Measurements from ENCODE around the gene INTS7. TPM values are rescaled to one million over a fixed set of nuclear protein-coding genes. Genes with fewer than 3 reads are reported as not detected.

Gene INTS7
- total RNA-seq, 1 donor from 2014 or later: 8.9 TPM

DNA sequence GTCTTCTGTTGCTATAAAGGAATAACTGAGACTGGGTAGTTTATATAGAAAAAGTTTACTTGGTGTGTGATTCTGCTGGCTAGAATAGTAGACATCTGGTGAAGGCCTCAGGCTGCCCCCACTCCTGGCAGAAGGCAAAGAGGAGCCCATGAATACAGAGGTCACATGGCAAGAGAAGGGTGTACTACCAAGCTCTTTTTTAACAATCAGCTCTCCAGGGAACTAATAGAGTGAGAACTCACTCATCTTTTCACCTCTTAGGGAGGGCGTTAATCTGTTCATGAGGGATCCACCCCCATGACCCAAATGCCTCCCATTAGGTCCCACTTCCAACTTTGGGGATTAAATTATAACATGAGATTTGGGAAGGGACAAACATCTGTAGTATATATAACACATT lies 9.5 kb upstream of the INTS7 start:
- TF ChIP-seq, protein P1, sequence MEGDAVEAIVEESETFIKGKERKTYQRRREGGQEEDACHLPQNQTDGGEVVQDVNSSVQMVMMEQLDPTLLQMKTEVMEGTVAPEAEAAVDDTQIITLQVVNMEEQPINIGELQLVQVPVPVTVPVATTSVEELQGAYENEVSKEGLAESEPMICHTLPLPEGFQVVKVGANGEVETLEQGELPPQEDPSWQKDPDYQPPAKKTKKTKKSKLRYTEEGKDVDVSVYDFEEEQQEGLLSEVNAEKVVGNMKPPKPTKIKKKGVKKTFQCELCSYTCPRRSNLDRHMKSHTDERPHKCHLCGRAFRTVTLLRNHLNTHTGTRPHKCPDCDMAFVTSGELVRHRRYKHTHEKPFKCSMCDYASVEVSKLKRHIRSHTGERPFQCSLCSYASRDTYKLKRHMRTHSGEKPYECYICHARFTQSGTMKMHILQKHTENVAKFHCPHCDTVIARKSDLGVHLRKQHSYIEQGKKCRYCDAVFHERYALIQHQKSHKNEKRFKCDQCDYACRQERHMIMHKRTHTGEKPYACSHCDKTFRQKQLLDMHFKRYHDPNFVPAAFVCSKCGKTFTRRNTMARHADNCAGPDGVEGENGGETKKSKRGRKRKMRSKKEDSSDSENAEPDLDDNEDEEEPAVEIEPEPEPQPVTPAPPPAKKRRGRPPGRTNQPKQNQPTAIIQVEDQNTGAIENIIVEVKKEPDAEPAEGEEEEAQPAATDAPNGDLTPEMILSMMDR (IDR thresholded peaks at IDR 0.05; ENCODE audit: unreplicated experiment): no peak
- no peak overlapping the region for H3K27ac Mint-ChIP-seq (ENCODE audit: unreplicated experiment)
- DNase-seq (ENCODE audit: low spot score): no peak
- no peaks in the 10 kb centered on the region for H3K4me1 Mint-ChIP-seq (ENCODE audit: unreplicated experiment)
- no peaks in the 10 kb centered on the region for H3K36me3 Mint-ChIP-seq (ENCODE audit: low read depth, unreplicated experiment)
- no peaks in the 10 kb centered on the region for H3K9me3 Mint-ChIP-seq (ENCODE audit: unreplicated experiment)
- H3K4me3 Mint-ChIP-seq (ENCODE audit: unreplicated experiment): no peak overlapping the region
- H3K27me3 Mint-ChIP-seq (ENCODE audit: unreplicated experiment): no peaks in the 10 kb centered on the region

DNA sequence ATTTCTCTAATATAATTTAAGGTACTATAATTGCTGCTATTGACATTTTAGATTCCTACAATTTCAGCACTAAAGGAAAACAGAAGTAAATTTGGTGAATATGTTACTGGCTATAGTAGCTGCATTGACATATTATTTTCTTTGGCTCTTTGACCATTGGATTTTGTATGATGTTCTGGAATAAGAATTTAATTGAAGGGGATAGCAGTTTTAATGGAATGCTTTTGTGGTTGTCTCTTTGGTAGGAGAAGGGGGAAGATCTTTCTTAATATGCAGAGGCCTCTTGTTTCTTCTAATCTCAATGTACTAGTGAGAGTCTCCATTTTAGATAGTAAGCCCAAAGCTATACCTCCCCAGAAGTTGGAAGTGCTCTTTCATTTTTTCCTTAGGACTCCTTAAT lies 7.1 kb upstream of the INTS7 start:
- no peak overlapping the region for H3K27ac Mint-ChIP-seq (ENCODE audit: unreplicated experiment)
- H3K27me3 Mint-ChIP-seq (ENCODE audit: unreplicated experiment): no peaks in the 10 kb centered on the region
- no peaks in the 10 kb centered on the region for H3K4me1 Mint-ChIP-seq (ENCODE audit: unreplicated experiment)
- H3K36me3 Mint-ChIP-seq (ENCODE audit: low read depth, unreplicated experiment): no peaks in the 10 kb centered on the region
- TF ChIP-seq, protein P1 (IDR thresholded peaks at IDR 0.05; ENCODE audit: unreplicated experiment): no peak
- H3K4me3 Mint-ChIP-seq (ENCODE audit: unreplicated experiment): no peak overlapping the region
- no peak for DNase-seq (ENCODE audit: low spot score)
- H3K9me3 Mint-ChIP-seq (ENCODE audit: unreplicated experiment): no peaks in the 10 kb centered on the region

- Mint-ChIP-seq H3K9me3 (ENCODE audit: unreplicated experiment) (no peaks in the 10 kb centered on the region), H3K4me1 (ENCODE audit: unreplicated experiment) (peaks cover 5% of the 10 kb centered on the region), H3K36me3 (ENCODE audit: low read depth, unreplicated experiment) (no peaks in the 10 kb centered on the region), H3K4me3 (ENCODE audit: unreplicated experiment) (no peak overlapping the region), H3K27ac (ENCODE audit: unreplicated experiment) (no peak overlapping the region), H3K27me3 (ENCODE audit: unreplicated experiment) (peaks cover under 1% of the 10 kb centered on the region)
- no peak for DNase-seq (ENCODE audit: low spot score)
- TF ChIP-seq, protein P1 (IDR thresholded peaks at IDR 0.05; ENCODE audit: unreplicated experiment): no peak
Measured at GRCh38 chr1:212040629-212041412, 5.5 kb upstream of the INTS7 start.

DNA sequence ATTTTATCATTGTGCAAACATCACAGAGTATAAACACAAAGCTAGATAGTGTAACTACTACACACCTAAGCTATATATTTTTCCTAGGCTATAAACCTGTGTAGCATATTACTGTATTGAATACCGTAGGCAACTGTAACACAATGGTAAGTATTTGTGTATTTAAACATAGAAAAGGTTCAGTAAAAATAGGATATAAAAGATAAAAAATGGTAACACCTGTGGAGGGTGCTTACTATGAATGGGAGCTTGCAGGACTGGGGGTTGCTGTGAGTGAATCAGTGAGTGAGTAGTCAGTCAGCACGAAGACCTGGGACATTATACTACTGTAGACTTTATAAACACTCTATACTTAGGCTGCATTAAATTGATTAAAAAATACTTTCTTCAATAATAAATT lies 4.3 kb upstream of the INTS7 start:
- no peaks in the 10 kb centered on the region for H3K36me3 Mint-ChIP-seq (ENCODE audit: low read depth, unreplicated experiment)
- no peak for DNase-seq (ENCODE audit: low spot score)
- H3K27ac Mint-ChIP-seq (ENCODE audit: unreplicated experiment): no peak overlapping the region
- H3K4me3 Mint-ChIP-seq (ENCODE audit: unreplicated experiment): no peak overlapping the region
- H3K4me1 Mint-ChIP-seq (ENCODE audit: unreplicated experiment): peaks cover 5% of the 10 kb centered on the region
- H3K27me3 Mint-ChIP-seq (ENCODE audit: unreplicated experiment): peaks cover 2% of the 10 kb centered on the region
- TF ChIP-seq, protein P1 (IDR thresholded peaks at IDR 0.05; ENCODE audit: unreplicated experiment): no peak
- no peaks in the 10 kb centered on the region for H3K9me3 Mint-ChIP-seq (ENCODE audit: unreplicated experiment)

DNA sequence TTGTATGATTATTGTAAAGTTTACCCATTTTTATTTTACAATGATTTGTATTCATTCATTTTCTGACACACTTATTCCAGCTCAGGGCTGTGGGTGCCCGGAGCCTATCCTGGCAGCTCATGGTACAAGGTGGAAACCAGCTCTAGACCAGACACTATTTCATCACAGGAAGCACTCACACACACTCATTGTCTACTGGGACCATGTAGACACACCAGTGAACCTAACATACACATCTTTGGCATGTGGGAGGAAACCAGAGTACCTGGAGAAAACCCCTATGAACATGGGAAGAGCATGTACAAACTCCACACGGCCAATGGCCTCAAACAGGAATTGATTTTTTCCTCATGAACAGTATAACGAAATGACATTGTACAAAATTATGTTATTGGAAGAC lies 2.5 kb upstream of the INTS7 start:
- H3K4me3 Mint-ChIP-seq (ENCODE audit: unreplicated experiment): no peak overlapping the region
- peaks cover 2% of the 10 kb centered on the region for H3K27me3 Mint-ChIP-seq (ENCODE audit: unreplicated experiment)
- peaks cover 9% of the 10 kb centered on the region for H3K4me1 Mint-ChIP-seq (ENCODE audit: unreplicated experiment)
- TF ChIP-seq, protein P1 (IDR thresholded peaks at IDR 0.05; ENCODE audit: unreplicated experiment): no peak
- H3K36me3 Mint-ChIP-seq (ENCODE audit: low read depth, unreplicated experiment): no peaks in the 10 kb centered on the region
- DNase-seq (ENCODE audit: low spot score): no peak
- H3K9me3 Mint-ChIP-seq (ENCODE audit: unreplicated experiment): no peaks in the 10 kb centered on the region
- H3K27ac Mint-ChIP-seq (ENCODE audit: unreplicated experiment): no peak overlapping the region

Measured in endothelial cell (in vitro differentiated cells).